Thyroid gland (tissue), 4 donors: ENCODE measurements around the gene ANKRD66.

Experiments used
- CTCF ChIP-seq, 6 experiments: fragments of 200-600 bp in 3 of 6; fragments of 450-650 bp in 3 of 6; sonication (generic) in 3 of 6; IDR thresholded peaks; one replicate each; pipeline ENCODE4 v1.5.1; 2016 to 2019; ENCODE audit warnings: antibody characterized with exemption in 6 of 6, mild to moderate bottlenecking in 2 of 6, inconsistent platforms in 1 of 6, moderate library complexity in 1 of 6
- POLR2A ChIP-seq, 2 donors: fragments of 450-650 bp; IDR thresholded peaks; one replicate each; pipeline ENCODE4 v1.6.1; 2017; ENCODE audit warnings: antibody characterized with exemption in 2 of 2, mild to moderate bottlenecking in 2 of 2, moderate library complexity in 1 of 2

GRCh38 chr6:46748940-46749503, 2.3 kb downstream of the ANKRD66 start:
- TF ChIP-seq CTCF (IDR thresholded peaks at IDR 0.05) (no peak), POLR2A (IDR thresholded peaks at IDR 0.05) (no peak)
